ENCODE data around the gene RAMACL. TPM values are rescaled to one million over a fixed set of nuclear protein-coding genes. Genes with fewer than 3 reads are reported as not detected.

Gene RAMACL
- total RNA-seq, 6 experiments from 2014 or later = 0.19 to 1.4 (median 0.65) TPM

GRCh38 chr6:166595061-166595780 is 8.7 kb upstream of the RAMACL start:
- no peak for TF ChIP-seq CTCF (IDR thresholded peaks at IDR 0.05)
- no peak for TF ChIP-seq POLR2A (IDR thresholded peaks at IDR 0.05)
- Histone ChIP-seq H3K36me3 (no peaks in the 10 kb centered on the region), H3K4me1 (peaks cover 0 to 1% (median 0%) of the 10 kb centered on the region in 4 donors), H3K4me3 (no peak overlapping the region), H3K27ac (no peak overlapping the region), H3K27me3 (no peaks in the 10 kb centered on the region), H3K9me3 (no peaks in the 10 kb centered on the region)
- intact Hi-C loops (cut with DNase I) = no loop called here
- ATAC-seq (no peak), DNase-seq (no peak)
- 95% methylated on average over 10 of the region's 13 CpGs for WGBS (ENCODE audit: insufficient coverage, low coverage, low lambda C conversion rate, missing lambda C conversion rate)

- H3K27me3 ChIP-seq = no peaks in the 10 kb centered on the region
- ATAC-seq (no peak), DNase-seq (no peak)
- no peaks in the 10 kb centered on the region for H3K9me3 ChIP-seq
- peaks cover 0 to 6% (median 0%) of the 10 kb centered on the region in 4 donors for H3K4me1 ChIP-seq
- H3K27ac ChIP-seq = no peak overlapping the region
- intact Hi-C loops (cut with DNase I) = no loop called here
- no peaks in the 10 kb centered on the region for H3K36me3 ChIP-seq
- no peak overlapping the region for H3K4me3 ChIP-seq
- TF ChIP-seq POLR2A (IDR thresholded peaks at IDR 0.05) (no peak), CTCF (IDR thresholded peaks at IDR 0.05) (no peak)
- WGBS (ENCODE audit: insufficient coverage, low coverage, low lambda C conversion rate, missing lambda C conversion rate) = 87% methylated on average over 8 of the region's 9 CpGs
Measured at GRCh38 chr6:166592821-166593220, 6.3 kb upstream of the RAMACL start.

GRCh38 chr6:166591961-166592520 is 5.6 kb upstream of the RAMACL start:
- 83% methylated on average over 5 of the region's 7 CpGs for WGBS (ENCODE audit: insufficient coverage, low coverage, low lambda C conversion rate, missing lambda C conversion rate)
- TF ChIP-seq POLR2A (IDR thresholded peaks at IDR 0.05) = no peak
- H3K4me3 ChIP-seq = no peak overlapping the region
- no peak overlapping the region for H3K27ac ChIP-seq
- intact Hi-C loops (cut with DNase I) = no loop called here
- no peaks in the 10 kb centered on the region for H3K36me3 ChIP-seq
- DNase-seq = no peak
- H3K4me1 ChIP-seq = peaks cover 0 to 6% (median 0%) of the 10 kb centered on the region in 4 donors
- ATAC-seq = no peak
- no peaks in the 10 kb centered on the region for H3K27me3 ChIP-seq
- H3K9me3 ChIP-seq = no peaks in the 10 kb centered on the region

- Histone ChIP-seq H3K36me3 (no peaks in the 10 kb centered on the region), H3K4me3 (no peak overlapping the region), H3K27ac (no peak overlapping the region), H3K27me3 (no peaks in the 10 kb centered on the region), H3K9me3 (no peaks in the 10 kb centered on the region), H3K4me1 (peaks cover 0 to 6% (median 0%) of the 10 kb centered on the region in 4 donors)
- ATAC-seq = no peak
- intact Hi-C loops (cut with DNase I) = no loop called here
- TF ChIP-seq POLR2A (IDR thresholded peaks at IDR 0.05) (no peak), CTCF (IDR thresholded peaks at IDR 0.05) (no peak)
- 72% methylated on average over 2 of the region's 11 CpGs for WGBS (ENCODE audit: insufficient coverage, low coverage, low lambda C conversion rate, missing lambda C conversion rate)
- no peak for DNase-seq
Measured at GRCh38 chr6:166591026-166591425, 4.5 kb upstream of the RAMACL start.

- no peaks in the 10 kb centered on the region for H3K9me3 ChIP-seq
- peaks cover 0 to 6% (median 0%) of the 10 kb centered on the region in 4 donors for H3K4me1 ChIP-seq
- TF ChIP-seq POLR2A (IDR thresholded peaks at IDR 0.05) (no peak), CTCF (IDR thresholded peaks at IDR 0.05) (no peak)
- DNase-seq = no peak
- no peak overlapping the region for H3K4me3 ChIP-seq
- no peak overlapping the region for H3K27ac ChIP-seq
- H3K27me3 ChIP-seq = no peaks in the 10 kb centered on the region
- intact Hi-C loops (cut with DNase I) = no loop called here
- whole genome bisulfite sequencing (ENCODE audit: insufficient coverage, low coverage, low lambda C conversion rate, missing lambda C conversion rate) = 67% methylated on average over 6 of the region's 8 CpGs
- H3K36me3 ChIP-seq = no peaks in the 10 kb centered on the region
- no peak for ATAC-seq
Measured at GRCh38 chr6:166589786-166590574, 3.5 kb upstream of the RAMACL start.
